Anterior cingulate cortex (tissue), 58 donors: ENCODE data around the gene PTPRK.
A peak's percentile ranks its signal among the peaks of the same experiment; 100 is the strongest.

Experiments used
- DNase-seq, 58 donors: peaks; one replicate each; lab custom pipeline; 2025; lab: John Stamatoyannopoulos, UW

Gene PTPRK

GRCh38 chr6:128520436-128521281 lies at the start of gene PTPRK:
Gene PTPRK (minus strand): TSS chr6:128520599. CDS start chr6:128520358, 241 bp downstream.
- DNase-seq, result peak; percentile 33 to 93 (median 87)

GRCh38 chr6:128567029-128567428 lies 46.6 kb upstream of the PTPRK start:
- DNase-seq, result no peak

GRCh38 chr6:128560966-128561365 lies 40.6 kb upstream of the PTPRK start:
- no peak for DNase-seq

GRCh38 chr6:128558924-128559323 lies 38.5 kb upstream of the PTPRK start:
- no peak for DNase-seq

GRCh38 chr6:128558021-128558420 lies 37.6 kb upstream of the PTPRK start:
- no peak for DNase-seq

- no peak for DNase-seq
These were observed 36.7 kb upstream of the PTPRK start for GRCh38 chr6:128557081-128557480.

GRCh38 chr6:128554302-128554701 lies 33.9 kb upstream of the PTPRK start:
- DNase-seq, result peak in 2 of 58 donors; percentile 1 to 23

- no peak for DNase-seq
These were observed 20.9 kb upstream of the PTPRK start for GRCh38 chr6:128541261-128541660.

GRCh38 chr6:128538763-128539162 lies 18.4 kb upstream of the PTPRK start:
- DNase-seq, result no peak

- no peak for DNase-seq
These were observed 12.4 kb upstream of the PTPRK start for GRCh38 chr6:128532827-128533226.

- DNase-seq, result peak in 1 of 58 donors; percentile 21
These were observed 11.7 kb upstream of the PTPRK start for GRCh38 chr6:128532136-128532535.

GRCh38 chr6:128531696-128532095 lies 11.3 kb upstream of the PTPRK start:
- DNase-seq, result no peak

- no peak for DNase-seq
These were observed 7.8 kb upstream of the PTPRK start for GRCh38 chr6:128528241-128528640.

- DNase-seq, result no peak
These were observed 7.0 kb upstream of the PTPRK start for GRCh38 chr6:128527375-128527774.

- DNase-seq, result no peak
These were observed 5.9 kb upstream of the PTPRK start for GRCh38 chr6:128526152-128526914.

GRCh38 chr6:128525406-128525805 lies 5.0 kb upstream of the PTPRK start:
- no peak for DNase-seq

- DNase-seq, result no peak
These were observed 858 bp upstream of the PTPRK start for GRCh38 chr6:128521282-128521632.

GRCh38 chr6:128519931-128520435 lies 416 bp downstream of the PTPRK start:
- peak in 39 of 58 donors; percentile 33 to 91 (median 78) for DNase-seq

- DNase-seq, result peak in 46 of 58 donors; percentile 10 to 84 (median 56)
These were observed 1.1 kb downstream of the PTPRK start for GRCh38 chr6:128519132-128519930.

- DNase-seq, result no peak
These were observed 1.8 kb downstream of the PTPRK start for GRCh38 chr6:128518434-128519131.
